ENCODE results near the gene ITIH5.

Gene ITIH5

DNA sequence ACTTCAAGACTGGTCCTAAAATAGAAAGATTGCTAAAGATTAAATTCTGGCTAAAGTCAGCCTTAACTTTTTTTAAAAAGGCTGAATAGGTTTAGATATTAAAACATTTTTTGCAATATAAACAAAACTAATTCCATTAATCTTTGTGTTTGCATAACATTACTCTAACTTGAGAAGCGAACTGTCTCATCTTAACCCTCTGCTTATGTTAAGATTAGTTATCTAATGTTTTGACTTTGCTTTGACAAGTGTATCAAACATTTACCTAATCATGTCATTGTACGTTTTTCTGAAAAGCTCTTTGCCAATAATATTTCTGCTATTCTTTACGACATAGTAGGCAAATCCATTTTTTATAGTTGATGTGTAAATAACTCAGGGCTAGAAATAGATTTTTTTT is 68.0 kb downstream of the ITIH5 start:
- H3K9me3 ChIP-seq (ENCODE audit: control insufficient read depth, insufficient read depth, low read depth, low read length): peaks cover 5% of the 10 kb centered on the region; the same call in 1 of the 2 replicates
- no peak overlapping the region for H3K4me3 ChIP-seq (ENCODE audit: low read depth, low read length)
- H3K27ac ChIP-seq (ENCODE audit: low read depth, low read length): no peak overlapping the region
- H3K27me3 ChIP-seq (ENCODE audit: control insufficient read depth, insufficient read depth, low read length): no peaks in the 10 kb centered on the region
- no peak overlapping the region for H3K9ac ChIP-seq (ENCODE audit: low read length)
- no peaks in the 10 kb centered on the region for H3K36me3 ChIP-seq (ENCODE audit: control insufficient read depth, insufficient read depth, low read length)
- H3K4me1 ChIP-seq (ENCODE audit: control insufficient read depth, insufficient read depth, low read length): no peaks in the 10 kb centered on the region

DNA sequence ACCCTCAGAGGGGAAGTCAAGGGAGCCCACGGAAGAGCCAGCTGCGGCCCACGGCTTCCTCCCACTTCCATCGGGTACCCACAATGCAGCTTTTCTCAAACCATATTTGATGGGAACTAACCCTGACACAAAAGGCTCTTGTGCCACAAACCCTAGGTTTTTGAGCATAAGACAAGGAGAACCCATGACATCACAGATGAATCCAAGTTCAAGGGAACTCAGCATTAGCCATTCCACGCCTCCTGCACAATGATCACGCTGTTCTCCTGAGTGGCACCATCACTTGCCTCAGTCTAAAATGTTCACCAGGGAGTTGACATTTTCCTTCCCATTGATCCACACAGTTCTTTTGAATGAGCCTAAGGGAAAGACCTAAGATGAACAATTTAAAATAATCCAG is 70.4 kb downstream of the ITIH5 start:
- Histone ChIP-seq H3K4me3 (ENCODE audit: low read depth, low read length) (no peak overlapping the region), H3K9ac (ENCODE audit: low read length) (no peak overlapping the region), H3K27ac (ENCODE audit: low read depth, low read length) (no peak overlapping the region), H3K9me3 (ENCODE audit: control insufficient read depth, insufficient read depth, low read depth, low read length) (no peaks in the 10 kb centered on the region), H3K27me3 (ENCODE audit: control insufficient read depth, insufficient read depth, low read length) (no peaks in the 10 kb centered on the region), H3K36me3 (ENCODE audit: control insufficient read depth, insufficient read depth, low read length) (no peaks in the 10 kb centered on the region), H3K4me1 (ENCODE audit: control insufficient read depth, insufficient read depth, low read length) (no peaks in the 10 kb centered on the region)

DNA sequence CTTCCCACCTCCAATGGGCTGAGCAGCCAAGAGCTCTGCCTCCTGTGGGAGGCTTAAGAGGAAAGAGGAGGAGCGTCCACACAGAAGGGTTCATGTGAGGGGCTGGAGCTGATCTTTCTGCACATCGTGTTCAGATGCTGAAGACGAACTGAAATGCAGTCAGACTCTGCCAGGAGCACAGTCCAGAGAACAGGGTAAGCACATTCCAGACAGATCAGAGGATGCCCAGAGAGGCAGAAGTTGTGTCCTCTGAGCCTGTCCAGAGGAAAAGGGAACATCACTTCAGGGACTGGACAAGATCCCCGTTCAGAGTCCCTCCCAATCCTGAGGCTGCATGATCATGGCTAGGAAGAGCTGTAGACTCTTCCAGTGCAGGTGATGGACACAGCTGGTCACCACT is 72.9 kb downstream of the ITIH5 start:
- H3K27ac ChIP-seq (ENCODE audit: low read depth, low read length): no peak overlapping the region
- H3K4me1 ChIP-seq (ENCODE audit: control insufficient read depth, insufficient read depth, low read length): no peaks in the 10 kb centered on the region; the same call in 1 of the 2 replicates
- H3K36me3 ChIP-seq (ENCODE audit: control insufficient read depth, insufficient read depth, low read length): no peaks in the 10 kb centered on the region
- no peak overlapping the region for H3K4me3 ChIP-seq (ENCODE audit: low read depth, low read length)
- H3K9ac ChIP-seq (ENCODE audit: low read length): no peak overlapping the region
- H3K27me3 ChIP-seq (ENCODE audit: control insufficient read depth, insufficient read depth, low read length): no peaks in the 10 kb centered on the region
- no peaks in the 10 kb centered on the region for H3K9me3 ChIP-seq (ENCODE audit: control insufficient read depth, insufficient read depth, low read depth, low read length)

- no peaks in the 10 kb centered on the region; the same call in 1 of the 2 replicates for H3K4me1 ChIP-seq (ENCODE audit: control insufficient read depth, insufficient read depth, low read length)
- no peak overlapping the region for H3K4me3 ChIP-seq (ENCODE audit: low read depth, low read length)
- no peak overlapping the region for H3K27ac ChIP-seq (ENCODE audit: low read depth, low read length)
These were observed 73.7 kb downstream of the ITIH5 start for GRCh38 chr10:7593063-7593462.

GRCh38 chr10:7592627-7593026 is 74.1 kb downstream of the ITIH5 start:
- Histone ChIP-seq H3K4me1 (ENCODE audit: control insufficient read depth, insufficient read depth, low read length) (no peaks in the 10 kb centered on the region; the same call in 1 of the 2 replicates), H3K4me3 (ENCODE audit: low read depth, low read length) (no peak overlapping the region), H3K9ac (ENCODE audit: low read length) (no peak overlapping the region), H3K9me3 (ENCODE audit: control insufficient read depth, insufficient read depth, low read depth, low read length) (no peaks in the 10 kb centered on the region), H3K36me3 (ENCODE audit: control insufficient read depth, insufficient read depth, low read length) (no peaks in the 10 kb centered on the region), H3K27ac (ENCODE audit: low read depth, low read length) (no peak overlapping the region), H3K27me3 (ENCODE audit: control insufficient read depth, insufficient read depth, low read length) (no peaks in the 10 kb centered on the region)

More at GRCh38 chr10:7593063-7593462, 73.7 kb downstream of the ITIH5 start:
- Histone ChIP-seq H3K9ac (ENCODE audit: low read length) (no peak overlapping the region), H3K27me3 (ENCODE audit: control insufficient read depth, insufficient read depth, low read length) (no peaks in the 10 kb centered on the region), H3K36me3 (ENCODE audit: control insufficient read depth, insufficient read depth, low read length) (no peaks in the 10 kb centered on the region), H3K9me3 (ENCODE audit: control insufficient read depth, insufficient read depth, low read depth, low read length) (no peaks in the 10 kb centered on the region)

- H3K4me3 ChIP-seq (ENCODE audit: low read depth, low read length): no peak overlapping the region
- H3K27me3 ChIP-seq (ENCODE audit: control insufficient read depth, insufficient read depth, low read length): no peaks in the 10 kb centered on the region
- no peaks in the 10 kb centered on the region for H3K9me3 ChIP-seq (ENCODE audit: control insufficient read depth, insufficient read depth, low read depth, low read length)
- no peak overlapping the region for H3K9ac ChIP-seq (ENCODE audit: low read length)
- H3K36me3 ChIP-seq (ENCODE audit: control insufficient read depth, insufficient read depth, low read length): no peaks in the 10 kb centered on the region
- H3K27ac ChIP-seq (ENCODE audit: low read depth, low read length): no peak overlapping the region
- no peaks in the 10 kb centered on the region; the same call in 1 of the 2 replicates for H3K4me1 ChIP-seq (ENCODE audit: control insufficient read depth, insufficient read depth, low read length)
These were observed 76.5 kb downstream of the ITIH5 start for GRCh38 chr10:7590271-7590670.

GRCh38 chr10:7589748-7590147 is 77.0 kb downstream of the ITIH5 start:
- H3K4me3 ChIP-seq (ENCODE audit: low read depth, low read length): no peak overlapping the region
- no peaks in the 10 kb centered on the region for H3K36me3 ChIP-seq (ENCODE audit: control insufficient read depth, insufficient read depth, low read length)
- no peak overlapping the region for H3K9ac ChIP-seq (ENCODE audit: low read length)
- H3K27me3 ChIP-seq (ENCODE audit: control insufficient read depth, insufficient read depth, low read length): no peaks in the 10 kb centered on the region
- no peak overlapping the region for H3K27ac ChIP-seq (ENCODE audit: low read depth, low read length)
- no peaks in the 10 kb centered on the region for H3K9me3 ChIP-seq (ENCODE audit: control insufficient read depth, insufficient read depth, low read depth, low read length)
- no peaks in the 10 kb centered on the region; the same call in 1 of the 2 replicates for H3K4me1 ChIP-seq (ENCODE audit: control insufficient read depth, insufficient read depth, low read length)

DNA sequence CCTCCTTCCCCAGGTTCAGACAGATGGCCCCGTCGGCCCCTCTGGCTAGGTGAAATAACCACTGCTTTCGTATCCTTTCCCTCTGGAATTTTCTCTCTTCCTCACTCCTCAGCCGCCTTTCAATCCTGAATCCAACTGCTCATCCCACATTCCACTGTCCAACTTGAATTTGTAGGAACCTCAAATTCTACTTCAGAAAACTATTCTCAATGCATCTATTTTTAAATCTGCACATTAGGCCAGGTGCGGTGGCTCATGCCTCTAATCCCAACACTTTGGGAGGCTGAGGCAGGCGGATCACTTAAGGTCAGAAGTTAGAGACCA is 78.9 kb downstream of the ITIH5 start:
- Histone ChIP-seq H3K27me3 (ENCODE audit: control insufficient read depth, insufficient read depth, low read length) (no peaks in the 10 kb centered on the region), H3K9ac (ENCODE audit: low read length) (no peak overlapping the region), H3K36me3 (ENCODE audit: control insufficient read depth, insufficient read depth, low read length) (no peaks in the 10 kb centered on the region), H3K27ac (ENCODE audit: low read depth, low read length) (no peak overlapping the region), H3K4me3 (ENCODE audit: low read depth, low read length) (no peak overlapping the region), H3K9me3 (ENCODE audit: control insufficient read depth, insufficient read depth, low read depth, low read length) (no peaks in the 10 kb centered on the region), H3K4me1 (ENCODE audit: control insufficient read depth, insufficient read depth, low read length) (no peaks in the 10 kb centered on the region; the same call in 1 of the 2 replicates)

GRCh38 chr10:7587168-7587864 is 79.5 kb downstream of the ITIH5 start:
- H3K9ac ChIP-seq (ENCODE audit: low read length): no peak overlapping the region
- H3K9me3 ChIP-seq (ENCODE audit: control insufficient read depth, insufficient read depth, low read depth, low read length): no peaks in the 10 kb centered on the region
- no peaks in the 10 kb centered on the region for H3K27me3 ChIP-seq (ENCODE audit: control insufficient read depth, insufficient read depth, low read length)
- H3K4me3 ChIP-seq (ENCODE audit: low read depth, low read length): no peak overlapping the region
- no peaks in the 10 kb centered on the region for H3K36me3 ChIP-seq (ENCODE audit: control insufficient read depth, insufficient read depth, low read length)
- H3K4me1 ChIP-seq (ENCODE audit: control insufficient read depth, insufficient read depth, low read length): no peaks in the 10 kb centered on the region; the same call in 1 of the 2 replicates
- H3K27ac ChIP-seq (ENCODE audit: low read depth, low read length): no peak overlapping the region

GRCh38 chr10:7585228-7585627 is 81.5 kb downstream of the ITIH5 start:
- Histone ChIP-seq H3K4me1 (ENCODE audit: control insufficient read depth, insufficient read depth, low read length) (peaks cover 5% of the 10 kb centered on the region; the same call in 1 of the 2 replicates), H3K36me3 (ENCODE audit: control insufficient read depth, insufficient read depth, low read length) (no peaks in the 10 kb centered on the region), H3K27ac (ENCODE audit: low read depth, low read length) (no peak overlapping the region), H3K9ac (ENCODE audit: low read length) (no peak overlapping the region), H3K9me3 (ENCODE audit: control insufficient read depth, insufficient read depth, low read depth, low read length) (no peaks in the 10 kb centered on the region), H3K27me3 (ENCODE audit: control insufficient read depth, insufficient read depth, low read length) (no peaks in the 10 kb centered on the region), H3K4me3 (ENCODE audit: low read depth, low read length) (no peak overlapping the region)

GRCh38 chr10:7583626-7584025 is 83.1 kb downstream of the ITIH5 start:
- Histone ChIP-seq H3K27ac (ENCODE audit: low read depth, low read length) (no peak overlapping the region), H3K4me3 (ENCODE audit: low read depth, low read length) (no peak overlapping the region), H3K9me3 (ENCODE audit: control insufficient read depth, insufficient read depth, low read depth, low read length) (no peaks in the 10 kb centered on the region), H3K9ac (ENCODE audit: low read length) (no peak overlapping the region), H3K36me3 (ENCODE audit: control insufficient read depth, insufficient read depth, low read length) (no peaks in the 10 kb centered on the region), H3K4me1 (ENCODE audit: control insufficient read depth, insufficient read depth, low read length) (peaks cover 5% of the 10 kb centered on the region; the same call in 1 of the 2 replicates), H3K27me3 (ENCODE audit: control insufficient read depth, insufficient read depth, low read length) (no peaks in the 10 kb centered on the region)

Measured in HUES6 (cell line).